Adrenal gland (tissue), 5 donors: ENCODE measurements around the gene SEC16A.

Experiments
- CTCF ChIP-seq, 6 experiments: fragments of 450-650 bp in 4 of 6; fragments of 200-600 bp in 2 of 6; sonication (generic) in 1 of 6; IDR thresholded peaks; 1 replicate in 5 of 6; 2 replicates in 1 of 6; pipeline versions ENCODE4 v1.5.1 to v1.8.0; 2016 to 2021; ENCODE audit warnings: antibody characterized with exemption in 6 of 6, mild to moderate bottlenecking in 2 of 6, moderate library complexity in 1 of 6
- POLR2A ChIP-seq, 2 donors: fragments of 450-650 bp; IDR thresholded peaks; one replicate each; pipeline ENCODE4 v1.6.1; 2017; ENCODE audit warnings: antibody characterized with exemption in 2 of 2, mild to moderate bottlenecking in 2 of 2, moderate library complexity in 1 of 2
- donor health status: DM: no; HTN: no; CAD: no.

- TF ChIP-seq CTCF (IDR thresholded peaks at IDR 0.05) (no peak), POLR2A (IDR thresholded peaks at IDR 0.05) (no peak)
These were observed 74.9 kb downstream of the SEC16A start for GRCh38 chr9:136407911-136408310.
